Measurements from ENCODE around the gene NPRL2.
A peak's percentile ranks its signal among the peaks of the same experiment; 100 is the strongest.
"Not testable (repeated sequence)": the region's sequence is repeated elsewhere in the genome, so short reads cannot be mapped to it uniquely, and the experiment has no call there.

NPRL2 gene

GRCh38 chr3:50326182-50326541 is 24.4 kb downstream of the NPRL2 start:
- no peak for DNase-seq

- DNase-seq: no peak
Observed at GRCh38 chr3:50325497-50326181, 24.9 kb downstream of the NPRL2 start.

- DNase-seq: no peak
Observed at GRCh38 chr3:50325113-50325480, 25.5 kb downstream of the NPRL2 start.

- peak; percentile 32 for DNase-seq
Observed at GRCh38 chr3:50324351-50325112, 26.0 kb downstream of the NPRL2 start.

- DNase-seq: no peak
Observed at GRCh38 chr3:50323614-50324199, 26.9 kb downstream of the NPRL2 start.

- DNase-seq: no peak
Observed at GRCh38 chr3:50323092-50323600, 27.4 kb downstream of the NPRL2 start.

GRCh38 chr3:50322386-50323091 is 28.0 kb downstream of the NPRL2 start, which contains the start of gene HYAL2:
TSS of gene HYAL2 (minus strand) at chr3:50322745. CDS start at chr3:50320489, 2,256 bp downstream.
- DNase-seq: no peak

GRCh38 chr3:50322115-50322385 is 28.5 kb downstream of the NPRL2 start:
- DNase-seq: no peak

- DNase-seq: peak; percentile 60
Observed at GRCh38 chr3:50321336-50322114, 29.1 kb downstream of the NPRL2 start.

GRCh38 chr3:50320853-50321335 is 29.7 kb downstream of the NPRL2 start:
- no peak for DNase-seq

GRCh38 chr3:50319894-50320625 is 30.5 kb downstream of the NPRL2 start:
- no peak for DNase-seq

GRCh38 chr3:50319181-50319893 is 31.2 kb downstream of the NPRL2 start:
- no peak for DNase-seq

GRCh38 chr3:50318615-50319014 is 32.0 kb downstream of the NPRL2 start:
- DNase-seq: no peak

GRCh38 chr3:50318163-50318562 is 32.4 kb downstream of the NPRL2 start:
- DNase-seq: no peak

GRCh38 chr3:50317300-50317699 is 33.3 kb downstream of the NPRL2 start:
- no peak for DNase-seq

GRCh38 chr3:50316657-50317242 is 33.8 kb downstream of the NPRL2 start:
- no peak for DNase-seq

GRCh38 chr3:50314816-50315215 is 35.8 kb downstream of the NPRL2 start:
- DNase-seq: no peak

- no peak for DNase-seq
Observed at GRCh38 chr3:50314342-50314741, 36.2 kb downstream of the NPRL2 start.

- not testable (repeated sequence) for DNase-seq
Observed at GRCh38 chr3:50312041-50312440, 38.5 kb downstream of the NPRL2 start.

GRCh38 chr3:50304601-50305000 is 46.0 kb downstream of the NPRL2 start:
- no peak for DNase-seq

All from GF-D8 (cell line).